Esophagus muscularis mucosa (tissue), 4 donors: Measurements from ENCODE around the gene GRK5. TPM values are rescaled to one million over a fixed set of nuclear protein-coding genes. Genes with fewer than 3 reads are reported as not detected.

Source experiments
- DNase-seq: peaks from one replicate; pipeline ENCODE4 v3.0.0-alpha.2; 2017; ENCODE audit errors: extremely low spot score
- H3K27ac ChIP-seq, 4 donors: fragments of 200-600 bp; sonication (generic); replicated peaks in 1 of 4; 1 replicate in 3 of 4; 2 replicates in 1 of 4; pipeline ENCODE4 v1.5.1; 2016 to 2019; ENCODE audit warnings: mild to moderate bottlenecking in 1 of 4
- H3K27me3 ChIP-seq, 4 donors: fragments of 200-600 bp; sonication (generic); one replicate each; pipeline versions ENCODE4 v1.5.1 to v1.6.0; 2016 to 2019
- H3K36me3 ChIP-seq, 4 donors: fragments of 200-600 bp; sonication (generic); one replicate each; pipeline ENCODE4 v1.5.1; 2016 to 2019
- H3K4me1 ChIP-seq, 4 donors: fragments of 200-600 bp; sonication (generic); one replicate each; pipeline ENCODE4 v1.5.1; 2016 to 2019
- H3K4me3 ChIP-seq, 4 donors: fragments of 200-600 bp; sonication (generic); 1 replicate in 2 of 4; 2 replicates in 2 of 4; pipeline ENCODE4 v1.5.1; 2016 to 2019; ENCODE audit warnings: mild to moderate bottlenecking in 4 of 4, moderate library complexity in 1 of 4
- H3K9me3 ChIP-seq, 4 donors: fragments of 200-600 bp; sonication (generic); 1 replicate in 3 of 4; 2 replicates in 1 of 4; pipeline ENCODE4 v1.5.1; 2016 to 2019
- EP300 ChIP-seq: sonication (generic); formaldehyde crosslinking; IDR thresholded peaks from one replicate; pipeline ENCODE4 v1.6.1; 2017; ENCODE audit warnings: antibody characterized with exemption
- POLR2A ChIP-seq: fragments of 450-650 bp; IDR thresholded peaks from one replicate; pipeline ENCODE4 v1.6.1; 2017; ENCODE audit warnings: antibody characterized with exemption, moderate library complexity, mild to moderate bottlenecking, low read depth
- POLR2AphosphoS5 ChIP-seq, 2 donors: sonication (generic); formaldehyde crosslinking; IDR thresholded peaks; one replicate each; pipeline ENCODE4 v1.6.1; 2017; ENCODE audit warnings: antibody characterized with exemption in 2 of 2
- WGBS: methylation state at CpG from one replicate; pipeline ENCODE4 v1.1.5; 2018; 5-methylcytosine and 5-hydroxymethylcytosine counted together
- intact Hi-C: fragments of 100-400 bp; cut with DNase I; formaldehyde crosslinking; loops from one replicate; pipeline ENCODE4 v1.15.1; 2023
- total RNA-seq, 4 donors: library from RNA; depleted of rRNA; stranded (reverse); fragments of >200 nt; gene quantifications; one replicate each; pipeline versions ENCODE4 v1.1.0 to v1.2.1, GENCODE V29; 2016
- TF ChIP-seq, protein P1 (sequence below), 3 experiments: fragments of 200-600 bp in 2 of 3; fragments of 450-650 bp in 1 of 3; sonication (generic) in 2 of 3; IDR thresholded peaks; one replicate each; pipeline ENCODE4 v1.5.1; 2017 to 2019; ENCODE audit warnings: antibody characterized with exemption in 3 of 3, mild to moderate bottlenecking in 2 of 3, moderate library complexity in 1 of 3

The GRK5 gene
- total RNA-seq, 4 donors from 2014 or later = 39.6 to 64.4 (median 50.7) TPM

DNA sequence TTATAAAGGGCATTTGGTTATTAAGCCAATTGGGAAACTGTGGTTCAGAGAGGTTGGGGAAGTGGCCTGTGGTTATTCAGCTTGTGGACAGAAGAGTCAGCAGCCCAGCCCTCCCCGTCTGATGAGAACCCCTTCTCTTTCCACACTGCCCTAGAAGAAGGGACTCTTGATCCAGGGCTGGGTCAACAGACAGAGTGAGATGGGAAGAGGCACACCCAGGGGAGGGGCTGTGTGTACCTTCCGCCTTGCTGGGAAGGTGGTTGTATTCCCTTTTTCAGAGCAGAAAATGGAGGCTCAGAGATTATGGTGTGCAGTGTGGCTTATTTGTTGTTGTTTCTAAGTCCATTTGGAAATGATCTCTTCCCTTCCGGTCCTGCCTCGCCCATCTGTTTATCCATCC, 103.4 kb downstream of the GRK5 start:
- 85% methylated on average over 4 of the region's 4 CpGs for WGBS
- Histone ChIP-seq H3K9me3 (no peaks in the 10 kb centered on the region), H3K27me3 (no peaks in the 10 kb centered on the region), H3K27ac (no peak overlapping the region), H3K36me3 (no peaks in the 10 kb centered on the region), H3K4me3 (no peak overlapping the region), H3K4me1 (peaks cover 65 to 95% (median 89%) of the 10 kb centered on the region in 4 donors)
- DNase-seq = no peak
- no peak for TF ChIP-seq POLR2A
- no peak for TF ChIP-seq EP300
- TF ChIP-seq, protein P1, sequence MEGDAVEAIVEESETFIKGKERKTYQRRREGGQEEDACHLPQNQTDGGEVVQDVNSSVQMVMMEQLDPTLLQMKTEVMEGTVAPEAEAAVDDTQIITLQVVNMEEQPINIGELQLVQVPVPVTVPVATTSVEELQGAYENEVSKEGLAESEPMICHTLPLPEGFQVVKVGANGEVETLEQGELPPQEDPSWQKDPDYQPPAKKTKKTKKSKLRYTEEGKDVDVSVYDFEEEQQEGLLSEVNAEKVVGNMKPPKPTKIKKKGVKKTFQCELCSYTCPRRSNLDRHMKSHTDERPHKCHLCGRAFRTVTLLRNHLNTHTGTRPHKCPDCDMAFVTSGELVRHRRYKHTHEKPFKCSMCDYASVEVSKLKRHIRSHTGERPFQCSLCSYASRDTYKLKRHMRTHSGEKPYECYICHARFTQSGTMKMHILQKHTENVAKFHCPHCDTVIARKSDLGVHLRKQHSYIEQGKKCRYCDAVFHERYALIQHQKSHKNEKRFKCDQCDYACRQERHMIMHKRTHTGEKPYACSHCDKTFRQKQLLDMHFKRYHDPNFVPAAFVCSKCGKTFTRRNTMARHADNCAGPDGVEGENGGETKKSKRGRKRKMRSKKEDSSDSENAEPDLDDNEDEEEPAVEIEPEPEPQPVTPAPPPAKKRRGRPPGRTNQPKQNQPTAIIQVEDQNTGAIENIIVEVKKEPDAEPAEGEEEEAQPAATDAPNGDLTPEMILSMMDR (IDR thresholded peaks at IDR 0.05) = no peak
- TF ChIP-seq POLR2AphosphoS5 (IDR thresholded peaks at IDR 0.05) = no peak
- intact Hi-C loops = no loop called here

DNA sequence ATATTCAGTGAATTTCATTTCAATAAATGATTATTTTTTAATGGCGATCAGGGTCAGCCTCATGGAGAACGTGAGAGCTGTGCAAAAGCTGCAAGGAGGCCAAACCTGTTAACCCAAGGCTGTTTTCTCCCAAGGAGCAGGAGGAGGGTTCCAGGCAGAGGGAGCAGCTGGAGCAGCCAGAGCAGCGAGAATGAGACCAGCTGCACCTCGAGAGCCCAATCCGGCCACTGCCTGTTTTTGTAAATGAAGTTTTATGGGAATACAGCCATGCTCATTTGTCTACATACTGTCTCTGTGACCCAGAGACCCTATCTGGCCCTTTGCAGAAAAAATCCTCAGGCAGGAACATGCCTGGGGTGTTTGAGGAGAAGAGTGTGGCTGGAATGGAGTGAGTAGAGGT, 104.9 kb downstream of the GRK5 start:
- no peak for DNase-seq
- Histone ChIP-seq H3K36me3 (no peaks in the 10 kb centered on the region), H3K9me3 (no peaks in the 10 kb centered on the region), H3K4me1 (peaks cover 65 to 95% (median 89%) of the 10 kb centered on the region in 4 donors), H3K27me3 (no peaks in the 10 kb centered on the region), H3K27ac (no peak overlapping the region), H3K4me3 (no peak overlapping the region)
- TF ChIP-seq, protein P1 (IDR thresholded peaks at IDR 0.05) = no peak
- TF ChIP-seq EP300 = no peak
- no peak for TF ChIP-seq POLR2A
- TF ChIP-seq POLR2AphosphoS5 (IDR thresholded peaks at IDR 0.05) = no peak
- WGBS = 68% methylated on average over 5 of the region's 5 CpGs
- intact Hi-C loops = no loop called here

DNA sequence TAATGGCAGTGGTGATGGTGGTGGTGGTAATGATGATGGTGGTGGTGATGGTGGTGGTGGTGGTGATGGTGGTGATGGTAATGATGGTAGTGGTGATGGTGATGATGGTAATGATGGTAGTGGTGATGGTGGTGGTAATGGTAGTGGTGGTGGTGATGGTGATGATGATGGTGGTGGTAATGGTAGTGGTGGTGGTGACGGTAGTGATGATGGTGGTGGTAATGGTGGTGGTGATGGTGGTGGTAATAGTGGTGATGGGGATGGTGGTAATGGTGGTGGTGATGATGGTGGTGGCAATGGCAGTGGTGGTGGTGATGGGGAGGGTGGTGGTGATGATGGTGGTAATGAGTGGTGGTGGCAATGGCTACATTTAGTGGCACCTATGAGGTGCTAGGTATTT, 105.7 kb downstream of the GRK5 start:
- TF ChIP-seq, protein P1 (IDR thresholded peaks at IDR 0.05) = no peak
- no peak for TF ChIP-seq POLR2AphosphoS5 (IDR thresholded peaks at IDR 0.05)
- TF ChIP-seq EP300 = no peak
- TF ChIP-seq POLR2A = no peak
- Histone ChIP-seq H3K9me3 (no peaks in the 10 kb centered on the region), H3K27ac (no peak overlapping the region), H3K36me3 (no peaks in the 10 kb centered on the region), H3K4me3 (no peak overlapping the region), H3K4me1 (peaks cover 70 to 98% (median 90%) of the 10 kb centered on the region in 4 donors), H3K27me3 (no peaks in the 10 kb centered on the region)
- 0% methylated on average over 1 of the region's 1 CpG for WGBS
- intact Hi-C loops = no loop called here
- DNase-seq = no peak

GRCh38 chr10:119313644-119314043, 106.3 kb downstream of the GRK5 start:
- Histone ChIP-seq H3K36me3 (no peaks in the 10 kb centered on the region), H3K9me3 (no peaks in the 10 kb centered on the region), H3K27me3 (no peaks in the 10 kb centered on the region), H3K27ac (peak overlapping the region; percentile 52 to 80 (median 75)), H3K4me3 (no peak overlapping the region), H3K4me1 (peaks cover 74 to 98% (median 90%) of the 10 kb centered on the region in 4 donors)
- DNase-seq = no peak
- 65% methylated on average over 7 of the region's 7 CpGs for WGBS
- no peak for TF ChIP-seq POLR2AphosphoS5 (IDR thresholded peaks at IDR 0.05)
- no peak for TF ChIP-seq POLR2A
- TF ChIP-seq, protein P1 (IDR thresholded peaks at IDR 0.05) = no peak
- TF ChIP-seq EP300 = no peak
- intact Hi-C loops = no loop called here

DNA sequence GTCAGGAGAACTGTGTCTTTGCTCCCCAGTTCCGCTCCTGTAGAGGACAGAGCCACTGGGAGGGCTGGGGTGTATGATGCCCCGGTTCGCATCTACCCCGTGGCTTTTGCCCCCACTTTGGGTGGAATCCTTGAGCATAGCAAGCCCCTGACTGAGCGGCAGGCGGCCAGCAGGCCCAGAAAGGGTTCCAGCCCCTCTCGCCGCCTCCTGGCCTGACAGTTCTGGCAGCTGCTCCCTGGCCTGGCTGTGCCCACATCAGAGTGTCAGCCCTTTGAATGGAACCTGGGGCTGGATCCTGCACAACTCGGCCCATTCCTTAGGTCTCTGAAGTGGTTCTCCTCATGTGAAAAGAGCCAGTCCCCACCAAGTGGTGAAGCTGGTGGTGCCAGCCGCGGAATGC, 106.7 kb downstream of the GRK5 start:
- H3K36me3 ChIP-seq = no peaks in the 10 kb centered on the region
- no peak for TF ChIP-seq POLR2AphosphoS5 (IDR thresholded peaks at IDR 0.05)
- no peak for TF ChIP-seq EP300
- TF ChIP-seq POLR2A = no peak
- TF ChIP-seq, protein P1 (IDR thresholded peaks at IDR 0.05) = no peak
- H3K9me3 ChIP-seq = no peaks in the 10 kb centered on the region
- no peak overlapping the region for H3K4me3 ChIP-seq
- intact Hi-C loops = no loop called here
- WGBS = 72% methylated on average over 4 of the region's 11 CpGs
- H3K27ac ChIP-seq = peak overlapping the region; percentile 52 to 80 (median 75)
- no peak for DNase-seq
- no peaks in the 10 kb centered on the region for H3K27me3 ChIP-seq
- H3K4me1 ChIP-seq = peaks cover 74 to 98% (median 90%) of the 10 kb centered on the region in 4 donors
